ENCODE results near the gene NDUFV1. TPM values are rescaled to one million over a fixed set of nuclear protein-coding genes. Genes with fewer than 3 reads are reported as not detected.

Gene NDUFV1
- total and polyA plus RNA-seq, 2 experiments from 2014 or later, result 136 to 168 TPM

GRCh38 chr11:67651976-67652781 lies 45.4 kb downstream of the NDUFV1 start:
- no peaks in the 10 kb centered on the region for H3K79me2 ChIP-seq (ENCODE audit: insufficient read depth)
- no peaks in the 10 kb centered on the region for H3K4me1 ChIP-seq (ENCODE audit: insufficient read depth)
- H3K4me2 ChIP-seq (ENCODE audit: unreplicated experiment), result no peak overlapping the region
- no peak overlapping the region for H3K27ac ChIP-seq
- in situ Hi-C loops (cut with MboI), result no loop called here
- H3F3A ChIP-seq (ENCODE audit: insufficient read depth), result 0 out of 2 replicates have a peak, but pooled peaks cover under 1% of the 10 kb centered on the region
- no peak for TF ChIP-seq EZH2 (IDR thresholded peaks at IDR 0.05; ENCODE audit: insufficient read depth, poor library complexity, severe bottlenecking)
- no peak for TF ChIP-seq EZH2phosphoT487 (IDR thresholded peaks at IDR 0.05; ENCODE audit: insufficient read depth, low read depth)
- no peaks in the 10 kb centered on the region for H4K20me1 ChIP-seq (ENCODE audit: insufficient read depth)
- no peak overlapping the region for H2AFZ ChIP-seq
- peaks cover 4% of the 10 kb centered on the region for H3K27me3 ChIP-seq (replicated peaks; ENCODE audit: insufficient read depth)
- H3K9me3 ChIP-seq (ENCODE audit: low read depth), result no peaks in the 10 kb centered on the region
- no peaks in the 10 kb centered on the region for H3K9me2 ChIP-seq (ENCODE audit: insufficient read depth)
- no peak overlapping the region for H3K9ac ChIP-seq
- no peak for DNase-seq
- no peaks in the 10 kb centered on the region for H3K36me3 ChIP-seq (ENCODE audit: low read depth)
- no peak overlapping the region for H3K4me3 ChIP-seq
- 38 to 39% methylated on average over 13 of the region's 13 CpGs for WGBS, 2 experiments (ENCODE audit: low coverage in 1 of 2, low lambda C conversion rate in 2 of 2, missing lambda C conversion rate in 2 of 2)

GRCh38 chr11:67652965-67653845 lies 46.5 kb downstream of the NDUFV1 start:
- in situ Hi-C loops (cut with MboI), result no loop called here
- Histone ChIP-seq H3K9ac (no peak overlapping the region), H3K9me2 (ENCODE audit: insufficient read depth) (no peaks in the 10 kb centered on the region), H4K20me1 (ENCODE audit: insufficient read depth) (no peaks in the 10 kb centered on the region), H3K79me2 (ENCODE audit: insufficient read depth) (no peaks in the 10 kb centered on the region), H3K4me1 (ENCODE audit: insufficient read depth) (0 out of 2 replicates have a peak, but pooled peaks cover 4% of the 10 kb centered on the region), H3F3A (ENCODE audit: insufficient read depth) (peaks cover 7% of the 10 kb centered on the region), H3K9me3 (ENCODE audit: low read depth) (no peaks in the 10 kb centered on the region), H3K27ac (no peak overlapping the region), H3K4me3 (no peak overlapping the region), H3K4me2 (ENCODE audit: unreplicated experiment) (no peak overlapping the region), H3K36me3 (ENCODE audit: low read depth) (no peaks in the 10 kb centered on the region), H2AFZ (no peak overlapping the region), H3K27me3 (replicated peaks; ENCODE audit: insufficient read depth) (peaks cover 4% of the 10 kb centered on the region)
- no peak for TF ChIP-seq EZH2phosphoT487 (IDR thresholded peaks at IDR 0.05; ENCODE audit: insufficient read depth, low read depth)
- TF ChIP-seq EZH2 (IDR thresholded peaks at IDR 0.05; ENCODE audit: insufficient read depth, poor library complexity, severe bottlenecking), result no peak
- whole genome bisulfite sequencing, 2 experiments (ENCODE audit: low coverage in 1 of 2, low lambda C conversion rate in 2 of 2, missing lambda C conversion rate in 2 of 2), result 66% methylated on average over 15 of the region's 15 CpGs
- no peak for DNase-seq

GRCh38 chr11:67654225-67654624 lies 47.5 kb downstream of the NDUFV1 start:
- H3K9ac ChIP-seq, result no peak overlapping the region
- no peak overlapping the region for H2AFZ ChIP-seq
- no peaks in the 10 kb centered on the region for H4K20me1 ChIP-seq (ENCODE audit: insufficient read depth)
- H3K4me1 ChIP-seq (ENCODE audit: insufficient read depth), result 0 out of 2 replicates have a peak, but pooled peaks cover 4% of the 10 kb centered on the region
- H3K27me3 ChIP-seq (replicated peaks; ENCODE audit: insufficient read depth), result peaks cover 9% of the 10 kb centered on the region
- DNase-seq, result no peak
- no peak overlapping the region for H3K27ac ChIP-seq
- no peaks in the 10 kb centered on the region for H3K9me2 ChIP-seq (ENCODE audit: insufficient read depth)
- H3K79me2 ChIP-seq (ENCODE audit: insufficient read depth), result no peaks in the 10 kb centered on the region
- TF ChIP-seq EZH2 (IDR thresholded peaks at IDR 0.05; ENCODE audit: insufficient read depth, poor library complexity, severe bottlenecking), result no peak
- TF ChIP-seq EZH2phosphoT487 (IDR thresholded peaks at IDR 0.05; ENCODE audit: insufficient read depth, low read depth), result no peak
- no peaks in the 10 kb centered on the region for H3K36me3 ChIP-seq (ENCODE audit: low read depth)
- H3F3A ChIP-seq (ENCODE audit: insufficient read depth), result peaks cover 7% of the 10 kb centered on the region
- H3K4me2 ChIP-seq (ENCODE audit: unreplicated experiment), result no peak overlapping the region
- no peaks in the 10 kb centered on the region for H3K9me3 ChIP-seq (ENCODE audit: low read depth)
- in situ Hi-C loops (cut with MboI), result no loop called here
- no peak overlapping the region for H3K4me3 ChIP-seq
- WGBS, 2 experiments (ENCODE audit: low coverage in 1 of 2, low lambda C conversion rate in 2 of 2, missing lambda C conversion rate in 2 of 2), result 52 to 55% methylated on average over 9 of the region's 9 CpGs

GRCh38 chr11:67656278-67656922 lies 49.7 kb downstream of the NDUFV1 start:
- TF ChIP-seq EZH2phosphoT487 (IDR thresholded peaks at IDR 0.05; ENCODE audit: insufficient read depth, low read depth), result no peak
- TF ChIP-seq EZH2 (IDR thresholded peaks at IDR 0.05; ENCODE audit: insufficient read depth, poor library complexity, severe bottlenecking), result no peak
- in situ Hi-C loops (cut with MboI), result no loop called here
- Histone ChIP-seq H3K27ac (no peak overlapping the region), H3K9ac (no peak overlapping the region), H3K27me3 (replicated peaks; ENCODE audit: insufficient read depth) (peaks cover 14% of the 10 kb centered on the region), H3K4me1 (ENCODE audit: insufficient read depth) (0 out of 2 replicates have a peak, but pooled peaks cover 4% of the 10 kb centered on the region), H3K9me3 (ENCODE audit: low read depth) (no peaks in the 10 kb centered on the region), H3K9me2 (ENCODE audit: insufficient read depth) (no peaks in the 10 kb centered on the region), H3F3A (ENCODE audit: insufficient read depth) (peaks cover 7% of the 10 kb centered on the region), H3K36me3 (ENCODE audit: low read depth) (no peaks in the 10 kb centered on the region), H3K4me3 (no peak overlapping the region), H4K20me1 (ENCODE audit: insufficient read depth) (no peaks in the 10 kb centered on the region), H2AFZ (no peak overlapping the region), H3K4me2 (ENCODE audit: unreplicated experiment) (no peak overlapping the region), H3K79me2 (ENCODE audit: insufficient read depth) (no peaks in the 10 kb centered on the region)
- no peak for DNase-seq
- WGBS, 2 experiments (ENCODE audit: low coverage in 1 of 2, low lambda C conversion rate in 2 of 2, missing lambda C conversion rate in 2 of 2), result 39 to 53% methylated on average over 4 of the region's 4 CpGs

Measured in GM23248 (cell line).